Calu3 (cell line): Measurements from ENCODE around the gene NADK2. TPM values are rescaled to one million over a fixed set of nuclear protein-coding genes. Genes with fewer than 3 reads are reported as not detected.

Experiments
- BruUV-seq: library from RNA; stranded (reverse); fragments of 400-500 nt; replicated peaks from 2 replicates; lab custom pipeline; 2021; lab: Mats Ljungman, UMichigan
- CTCF ChIA-PET: fragments of 300-600 bp; sonication (Branson Sonifier 250); formaldehyde crosslinking; loops from one replicate; lab custom pipeline; 2022; ENCODE audit warnings: antibody characterized with exemption; lab: Charles Lee
- DNase-seq: peaks from one replicate; pipeline ENCODE4 v3.0.0; 2022
- H3K27ac Mint-ChIP-seq: one replicate; pipeline ENCODE4 v1.8.0; 2022; ENCODE audit warnings: mixed read lengths; ENCODE audit not compliant: unreplicated experiment
- H3K27me3 Mint-ChIP-seq: one replicate; pipeline ENCODE4 v1.8.0; 2022; ENCODE audit warnings: mixed read lengths; ENCODE audit not compliant: unreplicated experiment
- H3K36me3 Mint-ChIP-seq: one replicate; pipeline ENCODE4 v1.8.0; 2022; ENCODE audit warnings: mild to moderate bottlenecking, moderate library complexity, mixed read lengths; ENCODE audit not compliant: insufficient read depth, unreplicated experiment
- H3K4me1 Mint-ChIP-seq: one replicate; pipeline ENCODE4 v1.8.0; 2022; ENCODE audit warnings: mild to moderate bottlenecking, low read depth, mixed read lengths; ENCODE audit not compliant: unreplicated experiment
- H3K4me3 Mint-ChIP-seq: one replicate; pipeline ENCODE4 v1.8.0; 2022; ENCODE audit warnings: mild to moderate bottlenecking, low read depth, moderate library complexity, mixed read lengths; ENCODE audit not compliant: unreplicated experiment
- H3K9me3 Mint-ChIP-seq: one replicate; pipeline ENCODE4 v1.8.0; 2022; ENCODE audit warnings: low read depth, mixed read lengths; ENCODE audit not compliant: unreplicated experiment
- CTCF ChIP-seq: fragments of 200-600 bp; IDR thresholded peaks from one replicate; pipeline ENCODE4 v1.8.0; 2022; ENCODE audit warnings: antibody characterized with exemption; ENCODE audit not compliant: unreplicated experiment
- intact Hi-C: fragments of 100-400 bp; cut with micrococcal nuclease; formaldehyde crosslinking; loops from one replicate; pipeline ENCODE4 v1.10.0; 2022; ENCODE audit not compliant: unreplicated experiment
- total RNA-seq: library from RNA; stranded (reverse); gene quantifications from 2 replicates; pipeline ENCODE4 v1.2.3, GENCODE V29; 2022

Gene NADK2
- total RNA-seq, 1 experiment from 2014 or later, result 18.8 TPM

GRCh38 chr5:36279054-36279698 lies 37.5 kb upstream of the NADK2 start:
- Mint-ChIP-seq H3K36me3 (no peaks in the 10 kb centered on the region), H3K27me3 (peaks cover 22% of the 10 kb centered on the region), H3K9me3 (no peaks in the 10 kb centered on the region), H3K27ac (no peak overlapping the region), H3K4me3 (no peak overlapping the region), H3K4me1 (no peaks in the 10 kb centered on the region)
- intact Hi-C loops, result no loop called here
- TF ChIP-seq CTCF, result no peak
- no TSS peak for BruUV-seq
- CTCF ChIA-PET, result no interaction called here
- DNase-seq, result no peak

- Mint-ChIP-seq H3K36me3 (no peaks in the 10 kb centered on the region), H3K27ac (no peak overlapping the region), H3K27me3 (peaks cover 28% of the 10 kb centered on the region), H3K4me1 (no peaks in the 10 kb centered on the region), H3K4me3 (no peak overlapping the region), H3K9me3 (no peaks in the 10 kb centered on the region)
- BruUV-seq, result no TSS peak
- intact Hi-C loops, result no loop called here
- CTCF ChIA-PET, result interaction anchor here (0.6 to 1.2 kb wide), 2 partner anchors 18 to 99 kb away, joined by 3 read pairs; no protein-coding TSS in a partner anchor
- TF ChIP-seq CTCF, result no peak
- DNase-seq, result no peak
Observed at GRCh38 chr5:36277521-36278176, 35.9 kb upstream of the NADK2 start.

GRCh38 chr5:36276864-36277263 lies 35.1 kb upstream of the NADK2 start:
- BruUV-seq, result no TSS peak
- H3K4me1 Mint-ChIP-seq, result no peaks in the 10 kb centered on the region
- no peak overlapping the region for H3K4me3 Mint-ChIP-seq
- peaks cover 28% of the 10 kb centered on the region for H3K27me3 Mint-ChIP-seq
- no peaks in the 10 kb centered on the region for H3K36me3 Mint-ChIP-seq
- intact Hi-C loops, result no loop called here
- H3K9me3 Mint-ChIP-seq, result no peaks in the 10 kb centered on the region
- no peak for DNase-seq
- TF ChIP-seq CTCF, result no peak
- CTCF ChIA-PET, result no interaction called here
- H3K27ac Mint-ChIP-seq, result no peak overlapping the region

GRCh38 chr5:36273809-36274526 lies 32.2 kb upstream of the NADK2 start:
- H3K27ac Mint-ChIP-seq, result no peak overlapping the region
- H3K4me1 Mint-ChIP-seq, result no peaks in the 10 kb centered on the region
- H3K9me3 Mint-ChIP-seq, result no peaks in the 10 kb centered on the region
- peaks cover 28% of the 10 kb centered on the region for H3K27me3 Mint-ChIP-seq
- no peak for DNase-seq
- H3K36me3 Mint-ChIP-seq, result no peaks in the 10 kb centered on the region
- intact Hi-C loops, result no loop called here
- no peak overlapping the region for H3K4me3 Mint-ChIP-seq
- TF ChIP-seq CTCF, result no peak
- no TSS peak for BruUV-seq
- CTCF ChIA-PET, result no interaction called here
